ENCODE results near the gene GSTK1.
"Not testable (repeated sequence)": the region's sequence is repeated elsewhere in the genome, so short reads cannot be mapped to it uniquely, and the experiment has no call there.

GSTK1 gene

DNA sequence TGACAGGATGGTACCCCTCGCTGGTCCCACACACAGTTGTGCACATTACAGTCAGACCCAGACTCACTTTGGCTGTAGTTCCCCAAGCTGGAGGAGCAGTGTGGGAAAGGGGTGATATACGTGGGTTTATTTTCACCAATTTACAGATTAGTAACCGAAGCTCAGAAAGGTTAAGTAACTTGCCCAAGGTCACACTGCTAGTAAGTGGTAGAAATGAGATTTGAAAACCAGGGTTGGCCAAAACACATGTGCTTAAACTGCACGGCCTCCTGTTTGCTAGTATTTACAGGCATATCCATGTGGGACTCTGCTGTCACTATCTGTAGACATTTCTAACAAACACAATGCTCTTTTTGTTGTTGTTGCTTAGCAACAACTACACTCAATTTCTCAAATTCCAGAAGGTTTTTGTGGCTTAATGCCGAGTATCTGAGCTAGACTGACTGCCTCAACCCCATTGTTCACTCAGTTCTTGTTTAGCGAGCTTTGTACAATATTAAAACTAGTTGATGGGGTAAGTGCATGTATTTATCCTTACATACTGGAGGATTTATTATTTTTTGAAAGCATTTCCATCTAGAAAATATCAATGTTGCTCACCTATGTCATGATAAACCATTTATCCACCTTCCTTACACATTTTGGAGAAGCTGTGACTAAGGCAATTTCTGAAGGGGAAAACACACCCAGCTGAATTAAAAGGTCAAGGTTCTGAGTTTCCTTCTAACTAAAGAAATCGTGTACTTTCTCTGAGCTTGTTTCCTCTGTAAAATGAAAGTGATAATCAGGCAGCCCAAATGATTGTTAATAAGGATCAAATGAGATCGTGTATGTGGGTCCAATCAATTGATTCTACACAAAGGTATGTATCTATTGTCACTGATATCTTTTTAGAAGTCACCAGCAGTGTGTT, 16.2 kb downstream of the GSTK1 start:
- peak; percentile 74 to 85 for ATAC-seq

DNA sequence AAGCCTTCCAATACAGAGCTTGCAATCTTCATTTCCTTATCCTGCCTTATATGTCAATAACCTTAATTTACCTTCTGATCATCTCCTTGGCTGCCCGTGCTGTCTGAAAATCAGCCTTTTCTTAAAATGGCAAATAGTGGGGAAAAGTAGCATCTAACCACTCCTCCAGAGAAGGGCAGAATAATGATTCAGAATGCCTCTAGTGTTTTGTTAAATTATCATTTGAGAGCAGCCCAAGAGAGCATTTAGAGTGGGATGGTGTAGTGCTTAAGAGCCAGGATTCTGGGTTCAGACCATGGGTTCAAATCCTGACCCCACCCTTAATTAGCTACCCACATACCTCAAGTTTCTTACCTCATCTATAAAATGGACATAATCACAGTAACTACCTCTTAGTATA, 16.9 kb downstream of the GSTK1 start:
- ATAC-seq: peak; percentile 19 to 24

DNA sequence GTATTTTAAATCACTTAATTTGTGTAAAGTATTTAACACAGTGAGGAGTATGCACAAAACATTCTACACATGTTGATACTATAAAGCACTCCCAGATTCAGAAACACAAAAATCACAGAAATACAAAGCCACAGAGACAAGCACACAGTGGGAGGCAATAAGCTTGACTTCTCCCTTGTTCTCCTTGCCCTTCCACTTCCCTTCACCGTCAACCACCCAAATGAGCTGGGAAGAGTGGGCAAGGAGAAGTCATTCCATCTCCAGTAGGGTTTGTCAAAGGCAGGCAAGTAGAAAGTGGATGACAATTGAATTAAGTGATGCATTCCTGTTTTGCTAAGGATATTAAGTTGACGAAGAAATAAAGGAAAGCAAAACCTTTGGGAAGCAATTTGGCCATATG, 17.3 kb downstream of the GSTK1 start:
- no peak for ATAC-seq

DNA sequence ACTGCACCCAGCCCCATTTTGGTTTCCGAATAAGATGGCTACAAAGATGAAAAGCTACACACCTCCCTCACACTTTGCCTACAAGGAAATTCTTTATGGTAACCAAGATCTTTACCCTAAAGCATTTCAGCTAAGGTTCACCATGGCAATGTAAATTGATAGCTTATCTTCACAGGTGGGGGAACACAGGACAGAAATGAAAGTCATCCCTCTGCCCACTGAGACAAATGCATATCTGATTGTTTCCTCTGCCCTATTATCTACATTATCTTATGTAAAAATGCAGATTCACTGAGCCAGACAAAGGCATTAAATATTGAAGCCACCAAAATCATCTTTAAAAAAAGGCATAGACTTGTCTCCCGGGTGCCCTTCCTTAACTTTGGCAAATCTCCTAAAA, 18.3 kb downstream of the GSTK1 start:
- ATAC-seq: no peak

DNA sequence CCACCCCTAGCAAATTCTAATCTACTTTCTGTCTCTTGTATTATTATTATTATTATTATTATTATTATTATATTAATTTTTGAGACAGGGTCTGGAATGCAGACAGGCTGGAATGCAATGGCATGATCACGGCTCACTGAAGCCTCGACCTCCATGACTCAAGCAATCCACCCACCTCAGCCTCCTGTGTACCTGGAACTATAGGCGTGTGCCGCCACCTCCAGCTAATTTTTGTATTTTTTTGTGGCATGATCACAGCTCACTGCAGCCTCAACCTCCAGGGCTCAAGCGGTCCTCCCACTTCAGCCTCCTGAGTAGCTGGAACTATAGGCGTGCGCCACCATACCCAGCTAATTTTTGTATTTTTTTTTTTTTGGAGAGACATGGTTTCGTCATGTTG, 18.9 kb downstream of the GSTK1 start:
- no peak for ATAC-seq

DNA sequence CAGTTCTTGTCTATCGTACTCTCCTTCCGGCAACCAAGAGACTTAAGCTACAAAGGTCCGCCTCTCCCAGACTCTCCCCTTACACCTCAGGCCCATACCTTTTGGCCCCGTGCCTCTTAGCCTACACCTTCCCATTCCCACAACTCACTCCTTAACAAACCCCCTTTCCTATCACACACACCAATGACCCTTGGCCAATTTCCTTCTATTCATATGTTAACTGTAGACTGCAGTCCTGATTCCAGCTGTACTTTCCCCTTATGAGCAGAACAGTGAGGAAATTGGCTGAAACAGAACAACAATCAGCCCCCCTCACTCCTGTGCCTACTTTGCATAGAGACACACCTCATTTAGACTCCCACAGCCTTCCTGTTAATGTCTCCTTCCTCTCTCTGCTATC, 20.1 kb downstream of the GSTK1 start:
- ATAC-seq: no peak

DNA sequence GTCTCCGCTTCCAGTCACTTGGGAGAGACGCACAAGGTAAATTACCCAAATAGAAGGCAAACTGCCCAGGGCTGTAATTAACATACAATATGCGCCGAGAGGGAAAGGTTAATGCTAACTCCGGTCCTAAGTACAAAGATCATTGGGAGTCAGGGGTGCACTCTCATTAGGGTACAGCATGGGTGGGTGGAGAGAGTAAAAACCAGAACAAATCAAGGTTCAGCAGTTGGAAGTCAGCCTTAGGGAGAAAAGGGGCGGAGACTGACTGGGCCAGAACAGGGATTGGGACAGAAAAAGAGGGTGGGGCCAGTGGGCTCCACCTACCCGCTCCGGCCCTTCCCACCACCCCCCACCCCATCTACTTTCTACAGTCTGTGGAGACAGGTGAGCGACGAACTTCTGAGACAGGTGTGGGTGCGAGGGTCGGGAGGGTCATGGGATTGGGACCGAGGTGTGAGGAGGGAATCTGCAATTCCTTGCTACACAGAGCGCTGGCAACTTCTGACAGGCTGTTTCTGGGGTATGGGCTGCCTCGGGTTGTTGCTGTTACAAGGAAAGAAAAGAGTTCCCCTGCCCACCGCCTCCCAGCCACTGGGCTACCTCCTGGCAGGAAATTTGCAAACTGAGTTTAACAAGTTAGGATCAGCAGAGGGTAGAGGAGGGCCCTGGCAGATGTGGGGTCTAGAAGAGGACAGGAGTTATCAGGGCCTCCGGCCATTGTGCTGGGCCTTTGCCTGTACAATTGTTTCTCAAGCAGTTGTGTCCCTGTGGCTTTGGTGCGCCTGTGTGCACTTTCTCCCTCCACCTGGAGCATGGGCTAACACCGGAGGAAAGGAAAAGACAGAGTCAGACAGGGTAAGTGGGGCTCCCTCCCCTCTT, 21.6 kb downstream of the GSTK1 start, which contains the start of gene TMEM139:
TMEM139 (plus strand) TSS at position 368 of the 879 bp plus-strand sequence. CDS start 1,000 bp downstream, outside the sequence.
- no peak for ATAC-seq

DNA sequence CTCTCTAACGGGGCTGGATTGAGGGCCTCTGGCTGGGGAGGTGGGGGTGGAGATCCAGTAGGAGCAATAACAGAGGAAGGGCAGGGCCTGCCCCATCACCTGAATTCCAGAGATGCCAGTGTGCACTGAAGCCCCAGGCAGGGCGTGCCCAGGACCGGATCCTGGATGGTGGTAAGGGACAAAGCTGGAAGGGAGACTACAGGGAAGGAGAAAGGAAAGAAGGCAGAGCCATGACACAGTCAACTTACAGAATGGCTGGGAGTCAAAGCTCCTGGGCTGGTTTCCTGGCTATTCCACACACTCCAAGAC, 22.2 kb downstream of the GSTK1 start:
- ATAC-seq: no peak

DNA sequence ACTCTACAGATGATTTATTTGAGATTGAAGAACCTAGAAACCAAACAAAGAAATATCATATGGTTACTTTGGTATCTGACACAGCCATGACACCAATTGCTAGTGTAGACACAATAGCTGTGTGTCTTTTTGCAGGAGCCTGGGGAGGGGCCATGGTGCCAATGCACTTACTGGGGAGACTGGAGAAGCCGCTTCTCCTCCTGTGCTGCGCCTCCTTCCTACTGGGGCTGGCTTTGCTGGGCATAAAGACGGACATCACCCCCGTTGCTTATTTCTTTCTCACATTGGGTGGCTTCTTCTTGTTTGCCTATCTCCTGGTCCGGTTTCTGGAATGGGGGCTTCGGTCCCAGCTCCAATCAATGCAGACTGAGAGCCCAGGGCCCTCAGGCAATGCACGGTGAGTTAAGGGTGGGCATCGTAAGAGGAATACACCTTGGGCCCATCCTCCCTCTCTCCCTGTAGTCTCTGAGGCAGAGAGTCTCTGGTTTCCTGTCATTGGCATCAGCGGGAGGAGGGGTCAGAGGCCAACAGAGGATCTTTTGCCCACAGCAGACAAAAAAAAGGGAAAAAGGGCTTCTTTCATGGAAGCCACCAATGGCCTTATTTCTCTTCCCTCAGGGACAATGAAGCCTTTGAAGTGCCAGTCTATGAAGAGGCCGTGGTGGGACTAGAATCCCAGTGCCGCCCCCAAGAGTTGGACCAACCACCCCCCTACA, 22.7 kb downstream of the GSTK1 start:
- ATAC-seq: no peak

DNA sequence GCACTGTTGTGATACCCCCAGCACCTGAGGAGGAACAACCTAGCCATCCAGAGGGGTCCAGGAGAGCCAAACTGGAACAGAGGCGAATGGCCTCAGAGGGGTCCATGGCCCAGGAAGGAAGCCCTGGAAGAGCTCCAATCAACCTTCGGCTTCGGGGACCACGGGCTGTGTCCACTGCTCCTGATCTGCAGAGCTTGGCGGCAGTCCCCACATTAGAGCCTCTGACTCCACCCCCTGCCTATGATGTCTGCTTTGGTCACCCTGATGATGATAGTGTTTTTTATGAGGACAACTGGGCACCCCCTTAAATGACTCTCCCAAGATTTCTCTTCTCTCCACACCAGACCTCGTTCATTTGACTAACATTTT, 23.3 kb downstream of the GSTK1 start:
- ATAC-seq: no peak

DNA sequence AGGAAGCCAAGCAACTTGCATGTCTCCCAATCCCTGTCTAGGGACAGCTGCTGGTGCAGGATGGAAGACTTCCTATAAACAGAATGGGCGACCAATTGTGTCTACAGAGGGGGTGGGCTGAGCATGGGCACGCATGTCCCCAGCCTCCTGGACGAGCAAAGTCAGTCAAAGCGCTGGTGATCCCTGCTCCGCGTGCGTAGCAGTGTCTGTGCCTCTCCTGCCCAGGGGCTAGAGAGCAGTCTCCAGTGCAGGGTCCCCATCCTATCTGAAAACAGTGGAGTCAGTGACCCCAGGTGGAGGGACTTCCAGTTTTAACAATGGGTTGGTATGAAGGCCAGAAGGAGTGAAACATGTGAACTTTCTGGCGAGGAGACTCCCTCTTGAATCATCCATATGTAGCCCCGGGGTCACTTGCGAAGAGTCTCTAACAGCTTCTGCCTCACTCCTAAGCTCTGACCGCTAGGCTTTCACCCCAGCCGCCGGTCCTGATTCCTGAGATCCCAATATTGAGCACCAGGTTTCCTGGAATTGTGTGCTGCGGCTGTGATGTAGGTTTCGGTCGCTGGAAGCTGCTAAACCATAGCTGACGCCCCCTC, 24.2 kb downstream of the GSTK1 start:
- ATAC-seq: no peak

DNA sequence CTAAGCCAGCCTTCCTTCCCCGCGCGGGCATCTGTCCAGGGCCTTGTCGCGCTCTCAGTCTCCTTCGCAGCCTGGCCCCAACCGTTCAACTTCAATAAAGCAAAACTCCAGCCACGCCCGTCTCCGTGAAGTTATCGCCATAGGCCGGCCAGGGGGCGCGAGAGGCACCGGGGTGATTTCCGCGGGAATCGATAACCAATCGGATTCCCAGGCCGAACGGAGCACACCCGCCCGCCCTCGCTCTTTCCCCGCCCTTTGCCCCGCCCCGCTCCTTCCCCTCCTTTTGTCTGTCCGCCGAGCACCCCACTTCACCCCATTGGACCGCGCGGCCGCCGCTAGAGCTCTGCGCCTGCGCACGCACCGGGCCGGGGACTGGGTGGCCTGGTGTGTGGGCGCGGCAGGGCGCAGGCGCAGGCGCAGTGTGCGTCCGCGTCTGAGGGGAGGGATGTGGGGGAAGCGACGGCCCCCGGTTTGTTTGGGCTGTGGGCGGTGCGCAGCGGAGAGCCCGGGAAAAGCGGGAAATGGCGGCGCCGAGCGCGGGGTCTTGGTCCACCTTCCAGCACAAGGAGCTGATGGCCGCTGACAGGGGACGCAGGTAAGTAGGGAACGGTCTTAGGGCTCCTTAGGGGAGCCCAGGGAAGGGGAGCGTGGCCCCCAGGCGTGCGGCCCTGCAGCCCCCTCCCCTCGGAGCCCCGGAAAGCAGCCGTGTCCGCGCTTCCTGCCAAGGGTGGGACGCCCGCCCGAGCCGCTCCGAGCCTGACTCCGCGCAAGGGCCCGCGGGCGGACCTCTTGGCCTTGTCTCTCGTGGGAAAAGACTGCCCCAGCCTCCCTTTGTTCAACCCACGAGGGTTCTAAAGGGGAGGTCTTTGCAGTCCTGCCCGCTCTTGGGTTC, 24.9 kb downstream of the GSTK1 start, which contains the start of gene CASP2:
CASP2 (plus strand) TSS at position 417 of the 892 bp plus-strand sequence; CDS start at position 522, 105 bp downstream.
- ATAC-seq: peak; percentile 91 to 94

DNA sequence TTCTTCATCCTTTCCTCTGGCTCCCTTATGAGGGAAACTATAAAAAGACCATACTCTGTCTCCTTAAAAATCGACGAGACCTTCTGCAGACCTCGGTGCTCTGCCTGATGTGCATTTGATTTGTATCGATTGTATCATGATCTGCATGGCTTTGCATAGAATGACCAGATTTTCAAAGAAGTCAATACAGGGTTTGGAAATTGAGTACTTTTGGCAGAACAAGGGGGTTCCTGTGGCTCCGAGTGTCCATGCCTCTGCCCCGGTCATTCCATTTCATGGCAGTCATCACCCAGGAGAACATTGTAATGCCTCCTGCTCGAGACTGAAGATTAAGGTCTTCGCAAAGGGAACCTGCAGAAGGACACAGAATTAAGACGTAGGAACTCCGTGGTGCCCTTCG, 25.6 kb downstream of the GSTK1 start:
- no peak for ATAC-seq

DNA sequence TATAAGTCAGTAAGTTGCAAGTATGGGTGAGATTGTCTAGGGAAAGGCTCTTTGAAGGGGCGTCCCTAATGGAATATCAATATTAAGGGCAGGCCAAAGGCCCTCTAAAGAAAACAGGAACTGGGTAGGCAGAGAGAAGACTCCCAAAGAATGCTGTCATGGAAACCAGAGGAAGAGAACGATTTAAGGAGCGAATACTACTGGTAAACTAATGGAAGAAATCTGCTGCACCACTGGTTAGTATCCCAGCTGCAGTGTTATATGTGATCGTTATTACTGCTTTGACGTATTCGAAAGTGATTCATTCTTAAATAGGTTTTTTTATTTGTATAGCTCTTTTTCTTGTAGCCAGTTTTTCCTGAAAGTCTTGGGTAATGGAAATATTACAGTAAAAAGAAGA, 26.2 kb downstream of the GSTK1 start:
- peak in 1 of 2 donors; percentile 22 for ATAC-seq

DNA sequence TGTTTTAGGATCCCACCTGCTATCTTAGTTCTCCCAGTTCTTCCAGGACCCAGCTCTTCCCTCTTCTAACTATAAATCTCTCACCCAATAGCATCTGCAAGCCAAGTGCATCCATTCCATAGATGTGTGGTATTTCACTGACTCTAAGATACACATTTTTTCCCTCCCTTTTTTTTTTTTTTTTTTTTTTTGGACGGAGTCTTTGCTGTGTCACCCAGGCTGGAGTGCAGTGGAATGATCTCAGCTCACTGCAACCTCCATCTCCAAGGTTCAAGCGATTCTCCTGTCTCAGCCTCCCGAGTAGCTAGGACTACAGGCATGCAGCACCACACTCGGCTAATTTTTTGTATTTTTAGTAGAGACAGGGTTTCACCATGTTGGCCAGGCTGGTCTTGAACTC, 26.6 kb downstream of the GSTK1 start:
- not testable (repeated sequence) for ATAC-seq

DNA sequence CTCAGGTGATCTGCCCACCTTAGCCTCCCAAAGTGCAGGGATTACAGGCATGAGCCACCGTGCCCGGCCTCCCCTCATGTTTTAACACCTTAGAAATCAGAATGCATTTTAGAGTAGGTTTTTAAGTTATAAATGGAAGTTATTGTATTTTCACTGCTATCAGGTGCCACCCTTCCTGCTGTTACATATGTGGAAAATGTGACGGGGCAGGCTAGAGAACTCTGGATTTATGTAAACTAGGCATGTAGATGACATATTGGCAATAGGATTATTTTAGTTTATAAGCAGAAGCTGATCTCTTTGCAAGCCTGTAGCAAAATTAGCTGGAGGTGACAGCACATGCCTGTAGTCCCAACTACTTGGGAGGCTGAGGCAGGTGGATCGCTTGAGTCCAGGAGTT, 27.1 kb downstream of the GSTK1 start:
- no peak for ATAC-seq

DNA sequence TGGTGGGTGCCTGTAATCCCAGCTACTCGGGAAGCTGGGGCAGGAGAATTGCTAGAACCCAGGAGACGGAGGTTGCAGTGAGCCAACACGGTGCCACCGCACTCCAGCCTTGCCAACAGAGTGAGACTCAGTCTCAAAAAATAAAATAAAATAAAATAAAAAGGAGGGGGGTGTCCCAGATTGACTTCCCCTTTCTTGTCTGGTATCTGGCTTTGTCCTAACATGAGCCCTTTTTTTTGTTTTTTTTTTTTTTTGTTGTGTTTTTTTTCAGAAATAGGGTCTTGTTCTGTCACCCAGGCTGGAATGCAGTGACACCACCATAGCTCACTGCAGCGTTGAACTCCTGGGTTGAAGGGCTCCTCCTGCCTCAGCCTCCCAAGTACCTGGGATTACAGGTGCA, 29.6 kb downstream of the GSTK1 start:
- no peak for ATAC-seq

DNA sequence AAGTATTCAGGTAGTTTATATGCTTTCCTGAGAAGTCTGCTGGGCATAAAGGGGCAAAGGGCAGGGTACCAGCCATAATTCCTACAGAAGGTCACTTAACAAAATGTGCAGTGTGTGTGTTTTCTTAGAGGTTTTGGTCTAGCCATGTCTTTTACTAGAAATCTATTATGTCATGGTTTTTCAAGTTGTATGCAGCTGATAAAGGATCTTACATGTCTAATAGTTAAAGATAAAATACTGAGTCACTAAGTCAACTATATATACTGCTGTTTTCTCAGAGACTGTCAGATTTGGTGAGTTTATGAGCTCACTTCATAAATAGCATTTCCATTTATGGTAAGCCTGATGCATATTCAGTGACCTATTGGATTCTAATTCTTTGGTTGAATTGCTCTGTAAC, 32.6 kb downstream of the GSTK1 start:
- ATAC-seq: peak; percentile 59 to 76

DNA sequence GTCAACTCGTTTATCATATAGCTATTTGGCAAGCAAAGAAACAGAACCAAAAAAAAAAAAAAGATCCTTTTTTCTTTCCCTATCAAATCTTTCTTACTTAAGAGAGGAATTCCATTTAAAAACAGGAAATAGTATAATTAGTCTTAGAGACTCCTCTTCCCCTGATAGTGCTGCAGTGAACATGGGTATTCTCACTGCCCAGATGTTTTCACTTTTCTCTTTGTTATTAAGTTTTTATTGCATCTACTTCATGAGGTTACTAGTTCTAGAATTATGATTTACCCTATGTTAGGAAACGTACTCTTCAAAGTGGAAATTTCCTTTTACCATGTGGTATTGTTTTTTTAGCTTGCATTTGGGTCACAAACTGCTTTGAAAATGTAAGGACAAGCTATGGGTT, 33.4 kb downstream of the GSTK1 start:
- ATAC-seq: no peak

DNA sequence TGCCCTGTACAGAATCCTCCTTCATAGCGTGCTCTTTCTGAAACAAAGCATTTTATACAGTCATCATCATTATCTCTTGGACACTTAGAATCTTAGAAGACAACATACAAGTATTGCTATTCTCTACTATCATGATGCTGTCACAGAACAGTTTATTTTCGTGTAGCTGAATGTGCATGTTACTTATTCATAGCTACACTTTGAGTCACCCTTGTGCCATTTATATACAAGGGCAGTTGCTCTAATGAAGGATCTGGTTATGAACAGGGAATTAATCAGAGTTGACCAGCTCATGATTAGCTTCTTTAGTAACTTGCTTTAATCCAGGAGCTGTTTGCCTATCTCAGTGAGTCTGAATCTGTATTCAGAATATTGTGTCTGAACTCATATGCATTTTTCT, 36.1 kb downstream of the GSTK1 start:
- ATAC-seq: peak; percentile 16 to 39

DNA sequence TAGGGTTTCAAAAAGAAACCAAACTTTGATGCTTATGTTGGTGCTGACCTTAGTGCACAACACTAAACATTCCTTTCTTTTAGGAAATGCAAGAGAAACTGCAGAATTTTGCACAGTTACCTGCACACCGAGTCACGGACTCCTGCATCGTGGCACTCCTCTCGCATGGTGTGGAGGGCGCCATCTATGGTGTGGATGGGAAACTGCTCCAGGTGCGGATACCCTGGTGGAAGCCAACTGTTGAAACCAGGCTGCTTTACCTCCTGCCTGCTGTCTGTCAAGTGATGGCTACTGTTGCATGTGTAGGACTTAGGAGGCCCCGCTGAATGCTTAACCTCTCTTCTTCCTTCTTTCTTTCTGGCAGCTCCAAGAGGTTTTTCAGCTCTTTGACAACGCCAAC, 36.6 kb downstream of the GSTK1 start:
- peak; percentile 69 to 72 for ATAC-seq

Data from activated CD4-positive, CD25-positive, alpha-beta regulatory T cell treated with anti-CD3 and anti-CD28 coated beads, Interleukin-2, amount 50 U/mL, for 24 hours (primary cell).